ENCODE data around the gene ACVR1.

ACVR1 gene

GRCh38 chr2:157691695-157692094, 184.4 kb downstream of the ACVR1 start:
- no peak for DNase-seq

DNA sequence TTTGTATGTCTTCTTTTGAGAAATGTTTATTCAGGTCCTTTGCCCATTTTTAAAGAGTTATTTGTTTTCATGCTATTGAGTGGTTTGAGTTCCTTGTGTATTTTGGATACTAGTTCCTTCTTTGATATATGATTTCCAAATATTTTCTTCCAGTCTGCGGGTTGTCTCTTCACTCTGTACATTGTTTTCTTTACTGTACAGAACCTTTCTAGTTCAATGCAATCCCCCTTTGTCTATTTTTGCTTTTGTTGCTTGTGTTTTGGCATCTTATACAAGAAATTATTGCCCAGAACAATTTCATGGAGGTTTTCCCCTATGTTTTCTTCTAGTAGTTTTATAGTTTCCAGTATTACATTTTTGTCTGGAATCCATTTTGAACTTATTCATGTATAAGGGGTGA, 185.0 kb downstream of the ACVR1 start:
- DNase-seq, result no peak

All from activated naive CD4-positive, alpha-beta T cell (primary cell).